CD4-positive, alpha-beta T cell (primary cell): Measurements from ENCODE around the gene ROBO2. TPM values are rescaled to one million over a fixed set of nuclear protein-coding genes. Genes with fewer than 3 reads are reported as not detected.

ENCODE experiments used
- ATAC-seq: fragments of 200-7000 bp; cut with Tn5 transposase; one replicate; pipeline ENCODE4 v1.10.0; 2022; ENCODE audit warnings: mild to moderate bottlenecking; ENCODE audit not compliant: poor library complexity
- CTCF ChIA-PET: fragments of 350-600 bp; sonication (Branson Sonifier 250); formaldehyde crosslinking; loops from one replicate; lab custom pipeline; 2021; ENCODE audit warnings: antibody characterized with exemption, inconsistent platforms; lab: Charles Lee
- POLR2A ChIA-PET: fragments of 350-600 bp; sonication (Branson Sonifier 250); formaldehyde crosslinking; loops from one replicate; lab custom pipeline; 2021; ENCODE audit warnings: antibody characterized with exemption, inconsistent platforms; lab: Charles Lee
- DNase-seq, 14 experiments: peaks; one replicate each; pipeline ENCODE4 v3.0.0-alpha.2; 2013 to 2020; ENCODE audit warnings: mixed read lengths in 2 of 14
- H3K27ac ChIP-seq, 2 donors: one replicate each; pipeline versions ENCODE4 v1.5.1 to v1.7.0; 2013; ENCODE audit warnings: low read length in 2 of 2, low read depth in 1 of 2, mild to moderate bottlenecking in 1 of 2
- H3K27me3 ChIP-seq, 2 experiments: 1 replicate in 1 of 2; 2 replicates in 1 of 2; pipeline versions ENCODE4 v1.6.1 to v1.7.0; 2013; ENCODE audit warnings: low read length in 2 of 2, control low read depth in 1 of 2, mild to moderate bottlenecking in 1 of 2, moderate library complexity in 1 of 2; ENCODE audit not compliant: insufficient read depth in 2 of 2, control insufficient read depth in 1 of 2
- H3K36me3 ChIP-seq: one replicate; pipeline ENCODE4 v1.6.1; 2013; ENCODE audit warnings: low read length, control low read depth; ENCODE audit not compliant: insufficient read depth
- H3K4me1 ChIP-seq: one replicate; pipeline ENCODE4 v1.6.1; 2013; ENCODE audit warnings: low read length, control low read depth; ENCODE audit not compliant: insufficient read depth
- H3K4me3 ChIP-seq: one replicate; pipeline ENCODE4 v1.5.1; 2013; ENCODE audit warnings: mild to moderate bottlenecking, low read length, moderate library complexity
- H3K9me3 ChIP-seq, 2 experiments: 1 replicate in 1 of 2; 2 replicates in 1 of 2; pipeline versions ENCODE4 v1.6.1 to v1.7.0; 2013; ENCODE audit warnings: low read length in 2 of 2, mild to moderate bottlenecking in 2 of 2, control low read depth in 1 of 2, moderate library complexity in 1 of 2; ENCODE audit not compliant: control insufficient read depth in 1 of 2, insufficient read depth in 1 of 2
- H3K27ac Mint-ChIP-seq: one replicate; pipeline ENCODE4 v1.8.0; 2020; ENCODE audit warnings: mixed read lengths
- H3K27me3 Mint-ChIP-seq: one replicate; pipeline ENCODE4 v1.8.0; 2021; ENCODE audit warnings: mixed read lengths
- H3K36me3 Mint-ChIP-seq: one replicate; pipeline ENCODE4 v1.8.0; 2021; ENCODE audit warnings: low read depth, mixed read lengths
- H3K4me1 Mint-ChIP-seq: one replicate; pipeline ENCODE4 v1.8.0; 2021; ENCODE audit warnings: low read depth, mixed read lengths
- H3K4me3 Mint-ChIP-seq: one replicate; pipeline ENCODE4 v1.8.0; 2020; ENCODE audit warnings: mild to moderate bottlenecking, mixed read lengths
- H3K9me3 Mint-ChIP-seq: one replicate; pipeline ENCODE4 v1.8.0; 2020; ENCODE audit warnings: mixed read lengths
- intact Hi-C, 2 experiments: fragments of 100-400 bp; cut with DNase I in 1 of 2; cut with micrococcal nuclease in 1 of 2; formaldehyde crosslinking; loops; one replicate each; pipeline versions ENCODE4 v1.15.1 to v1.9.0; 2023 to 2025; cut with DNase I, micrococcal nuclease
- total RNA-seq, 174 experiments: library from RNA in 2 of 174; stranded (reverse) in 2 of 174; gene quantifications; one replicate each; pipeline ENCODE4 v1.2.3 and lab custom pipeline; 2021 to 2026
- TF ChIP-seq, protein P1 (sequence below): fragments of 200-600 bp; IDR thresholded peaks from one replicate; pipeline ENCODE4 v1.8.0; 2022; ENCODE audit warnings: antibody characterized with exemption, mild to moderate bottlenecking

The ROBO2 gene
- total RNA-seq, 2 experiments from 2014 or later, result not detected

DNA sequence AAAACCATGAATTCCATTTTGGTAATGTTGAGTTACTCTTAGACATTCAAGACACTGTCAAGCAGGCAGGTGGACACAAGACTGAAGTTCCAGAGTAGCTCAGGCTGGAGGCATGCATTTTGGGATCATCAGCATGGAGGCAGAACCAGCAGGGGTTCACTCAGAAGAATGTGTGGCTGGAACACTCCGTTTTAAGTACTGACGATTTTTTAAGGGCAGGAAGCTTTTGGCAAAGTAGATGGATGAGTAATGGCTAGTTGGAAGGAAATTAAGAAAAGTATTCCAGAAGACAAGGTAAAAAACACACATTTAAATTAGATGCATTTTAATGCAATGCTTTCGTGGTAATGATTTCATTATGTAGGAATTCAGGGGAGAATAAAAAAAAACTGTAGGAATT, 420.4 kb downstream of the ROBO2 start:
- H3K27me3 Mint-ChIP-seq, result no peaks in the 10 kb centered on the region
- intact Hi-C loops, result no loop called here
- no peaks in the 10 kb centered on the region for H3K4me1 ChIP-seq
- H3K27ac ChIP-seq, result no peak overlapping the region
- no peaks in the 10 kb centered on the region for H3K27me3 ChIP-seq
- H3K4me3 Mint-ChIP-seq, result no peak overlapping the region
- H3K4me1 Mint-ChIP-seq, result no peaks in the 10 kb centered on the region
- H3K4me3 ChIP-seq, result no peak overlapping the region
- ATAC-seq (no peak), DNase-seq (no peak)
- TF ChIP-seq, protein P1, sequence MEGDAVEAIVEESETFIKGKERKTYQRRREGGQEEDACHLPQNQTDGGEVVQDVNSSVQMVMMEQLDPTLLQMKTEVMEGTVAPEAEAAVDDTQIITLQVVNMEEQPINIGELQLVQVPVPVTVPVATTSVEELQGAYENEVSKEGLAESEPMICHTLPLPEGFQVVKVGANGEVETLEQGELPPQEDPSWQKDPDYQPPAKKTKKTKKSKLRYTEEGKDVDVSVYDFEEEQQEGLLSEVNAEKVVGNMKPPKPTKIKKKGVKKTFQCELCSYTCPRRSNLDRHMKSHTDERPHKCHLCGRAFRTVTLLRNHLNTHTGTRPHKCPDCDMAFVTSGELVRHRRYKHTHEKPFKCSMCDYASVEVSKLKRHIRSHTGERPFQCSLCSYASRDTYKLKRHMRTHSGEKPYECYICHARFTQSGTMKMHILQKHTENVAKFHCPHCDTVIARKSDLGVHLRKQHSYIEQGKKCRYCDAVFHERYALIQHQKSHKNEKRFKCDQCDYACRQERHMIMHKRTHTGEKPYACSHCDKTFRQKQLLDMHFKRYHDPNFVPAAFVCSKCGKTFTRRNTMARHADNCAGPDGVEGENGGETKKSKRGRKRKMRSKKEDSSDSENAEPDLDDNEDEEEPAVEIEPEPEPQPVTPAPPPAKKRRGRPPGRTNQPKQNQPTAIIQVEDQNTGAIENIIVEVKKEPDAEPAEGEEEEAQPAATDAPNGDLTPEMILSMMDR, result no peak
- H3K9me3 ChIP-seq, result peaks cover 0 to 7% of the 10 kb centered on the region in 2 experiments
- ChIA-PET POLR2A (no interaction called here), CTCF (no interaction called here)
- H3K36me3 ChIP-seq, result no peaks in the 10 kb centered on the region
- peaks cover 14% of the 10 kb centered on the region for H3K9me3 Mint-ChIP-seq
- no peak overlapping the region for H3K27ac Mint-ChIP-seq
- H3K36me3 Mint-ChIP-seq, result no peaks in the 10 kb centered on the region

DNA sequence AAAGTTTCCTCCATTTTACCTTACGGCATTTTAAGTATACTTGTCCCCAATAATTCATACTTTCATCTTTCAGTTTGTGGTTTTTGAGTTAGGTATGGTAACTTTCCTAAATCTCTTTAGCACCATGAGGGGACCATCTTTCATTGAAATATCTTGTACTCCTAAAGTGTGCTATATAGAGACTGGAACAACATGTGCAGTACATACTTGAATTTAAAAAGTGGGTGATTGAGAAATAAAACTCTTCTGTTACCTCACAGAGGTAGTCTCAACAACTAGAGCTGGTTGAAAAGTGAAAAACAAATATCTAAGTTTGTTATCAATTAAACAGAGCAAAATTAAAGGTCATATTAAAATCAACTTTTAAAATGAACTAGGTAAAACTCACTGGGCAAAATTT, 423.1 kb downstream of the ROBO2 start:
- ATAC-seq (no peak), DNase-seq (no peak)
- Histone ChIP-seq H3K4me3 (no peak overlapping the region), H3K4me1 (no peaks in the 10 kb centered on the region), H3K27ac (no peak overlapping the region), H3K9me3 (peaks cover 0 to 7% of the 10 kb centered on the region in 2 experiments), H3K27me3 (no peaks in the 10 kb centered on the region), H3K36me3 (no peaks in the 10 kb centered on the region)
- H3K36me3 Mint-ChIP-seq, result no peaks in the 10 kb centered on the region
- POLR2A ChIA-PET, result no interaction called here
- peaks cover 8% of the 10 kb centered on the region for H3K9me3 Mint-ChIP-seq
- no peak overlapping the region for H3K4me3 Mint-ChIP-seq
- no peaks in the 10 kb centered on the region for H3K4me1 Mint-ChIP-seq
- intact Hi-C loops, result no loop called here
- CTCF ChIA-PET, result no interaction called here
- H3K27me3 Mint-ChIP-seq, result no peaks in the 10 kb centered on the region
- TF ChIP-seq, protein P1, result no peak
- H3K27ac Mint-ChIP-seq, result no peak overlapping the region

DNA sequence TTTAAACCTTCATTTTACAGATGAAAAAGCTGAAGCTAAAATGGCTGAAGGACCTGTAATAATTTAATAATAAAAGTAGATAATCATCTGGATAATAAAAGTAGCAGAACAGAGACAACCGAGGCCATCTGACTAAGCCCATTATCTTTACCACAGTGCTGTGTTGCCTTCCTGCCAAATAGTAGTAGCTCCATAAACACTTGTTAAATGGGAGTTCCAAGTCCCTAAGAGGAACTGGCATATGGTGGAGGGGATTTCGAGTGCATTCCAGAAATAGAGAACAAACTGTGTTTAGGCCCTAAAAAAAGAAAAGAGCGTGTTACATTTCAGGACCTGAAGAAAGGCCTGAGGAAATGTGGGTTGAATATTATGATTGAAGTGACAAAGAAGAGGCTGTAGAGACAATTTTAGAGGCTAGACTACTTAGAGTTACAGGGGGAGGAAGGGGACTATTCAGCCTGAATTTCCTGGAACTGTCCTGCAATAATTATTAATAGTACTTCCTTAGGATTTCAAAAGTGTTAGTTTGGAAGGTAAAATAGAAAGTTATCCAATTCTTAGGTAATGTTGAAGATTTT, 424.3 kb downstream of the ROBO2 start:
- no peak for ATAC-seq
- intact Hi-C loops, result no loop called here
- POLR2A ChIA-PET, result no interaction called here

More for the DNA sequence above, 424.3 kb downstream of the ROBO2 start:
- H3K27me3 Mint-ChIP-seq, result no peaks in the 10 kb centered on the region
- Histone ChIP-seq H3K4me3 (no peak overlapping the region), H3K36me3 (no peaks in the 10 kb centered on the region), H3K27ac (no peak overlapping the region), H3K9me3 (peaks cover 0 to 10% of the 10 kb centered on the region in 2 experiments), H3K27me3 (no peaks in the 10 kb centered on the region), H3K4me1 (no peaks in the 10 kb centered on the region)
- TF ChIP-seq, protein P1, result no peak
- H3K4me1 Mint-ChIP-seq, result no peaks in the 10 kb centered on the region
- no peaks in the 10 kb centered on the region for H3K36me3 Mint-ChIP-seq
- no peak for DNase-seq
- H3K9me3 Mint-ChIP-seq, result peaks cover 5% of the 10 kb centered on the region
- CTCF ChIA-PET, result no interaction called here
- H3K27ac Mint-ChIP-seq, result no peak overlapping the region
- H3K4me3 Mint-ChIP-seq, result no peak overlapping the region
